Stimulated activated CD4-positive, alpha-beta T cell treated with anti-CD3 and anti-CD28 coated beads, Interleukin-4, amount 100 ng/mL, for 1 hour (primary cell): ENCODE results near the gene SNUPN.
"Not testable (repeated sequence)": the region's sequence is repeated elsewhere in the genome, so short reads cannot be mapped to it uniquely, and the experiment has no call there.

Source experiments
- DNase-seq: peaks from one replicate; pipeline ENCODE4 v3.0.0-alpha.2; 2020

Gene SNUPN

DNA sequence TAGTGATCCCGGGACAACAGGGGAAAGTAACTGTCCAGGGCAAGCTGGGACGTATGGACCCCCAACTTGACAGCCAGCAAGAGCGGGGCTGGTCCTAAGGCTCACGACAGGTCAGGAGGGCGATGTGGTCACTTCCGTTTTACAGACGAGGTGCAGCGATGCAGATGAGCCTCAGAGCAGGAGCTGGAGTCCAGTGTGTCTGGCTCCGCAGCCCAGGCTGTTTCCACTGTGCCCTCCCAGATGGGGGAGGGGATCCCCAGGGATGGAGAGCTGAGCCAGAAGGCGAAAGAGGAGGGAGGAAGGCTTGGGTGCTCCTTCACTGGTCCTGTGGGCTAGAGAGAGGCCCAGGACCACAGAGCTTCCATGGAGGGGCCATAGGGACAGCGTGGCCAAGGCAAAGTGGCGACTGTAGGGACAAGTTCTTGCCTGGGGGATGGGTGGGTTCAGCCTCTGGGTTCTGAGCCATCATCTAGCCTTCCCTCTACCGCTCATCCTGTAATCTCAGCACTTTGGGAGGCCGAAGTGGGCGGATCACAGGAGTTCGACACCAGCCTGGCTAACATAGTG is 27.9 kb upstream of the SNUPN start:
- DNase-seq, result no peak

DNA sequence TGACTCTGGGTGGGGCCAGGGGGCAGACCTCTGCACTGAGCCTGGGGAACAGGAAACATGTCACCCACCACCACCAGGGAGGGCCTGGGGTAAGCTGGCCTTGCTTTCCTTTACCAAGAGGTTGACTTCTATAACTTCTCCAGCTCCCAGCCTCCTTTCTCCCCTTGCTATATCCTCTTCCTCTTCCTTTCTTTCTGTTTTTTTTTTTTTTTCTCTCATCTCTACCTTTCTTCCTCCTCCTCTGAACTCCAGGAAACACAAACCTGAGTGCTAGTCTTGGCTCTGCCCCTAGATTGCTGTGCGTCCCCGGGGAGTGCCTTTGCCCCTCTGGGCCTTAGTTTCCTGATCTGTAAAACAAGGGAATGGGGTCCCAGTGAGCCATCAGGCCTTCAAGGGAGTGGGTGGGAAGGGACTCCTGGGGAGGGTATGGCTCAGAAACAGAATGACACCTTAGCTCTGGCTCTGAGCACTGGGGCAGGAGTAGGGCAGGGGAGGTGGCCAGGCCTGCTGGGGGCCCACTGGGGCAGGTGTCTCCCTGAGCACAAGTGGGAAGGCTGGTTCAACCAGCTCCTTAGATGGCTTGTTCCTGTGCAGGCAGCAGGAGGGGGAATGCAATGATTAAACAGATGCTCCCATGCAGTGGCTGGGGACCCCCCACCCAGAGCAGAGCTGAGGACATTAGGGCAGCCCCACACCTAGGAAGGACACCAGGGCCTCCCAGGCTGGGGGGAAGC is 26.5 kb upstream of the SNUPN start:
- DNase-seq, result no peak

DNA sequence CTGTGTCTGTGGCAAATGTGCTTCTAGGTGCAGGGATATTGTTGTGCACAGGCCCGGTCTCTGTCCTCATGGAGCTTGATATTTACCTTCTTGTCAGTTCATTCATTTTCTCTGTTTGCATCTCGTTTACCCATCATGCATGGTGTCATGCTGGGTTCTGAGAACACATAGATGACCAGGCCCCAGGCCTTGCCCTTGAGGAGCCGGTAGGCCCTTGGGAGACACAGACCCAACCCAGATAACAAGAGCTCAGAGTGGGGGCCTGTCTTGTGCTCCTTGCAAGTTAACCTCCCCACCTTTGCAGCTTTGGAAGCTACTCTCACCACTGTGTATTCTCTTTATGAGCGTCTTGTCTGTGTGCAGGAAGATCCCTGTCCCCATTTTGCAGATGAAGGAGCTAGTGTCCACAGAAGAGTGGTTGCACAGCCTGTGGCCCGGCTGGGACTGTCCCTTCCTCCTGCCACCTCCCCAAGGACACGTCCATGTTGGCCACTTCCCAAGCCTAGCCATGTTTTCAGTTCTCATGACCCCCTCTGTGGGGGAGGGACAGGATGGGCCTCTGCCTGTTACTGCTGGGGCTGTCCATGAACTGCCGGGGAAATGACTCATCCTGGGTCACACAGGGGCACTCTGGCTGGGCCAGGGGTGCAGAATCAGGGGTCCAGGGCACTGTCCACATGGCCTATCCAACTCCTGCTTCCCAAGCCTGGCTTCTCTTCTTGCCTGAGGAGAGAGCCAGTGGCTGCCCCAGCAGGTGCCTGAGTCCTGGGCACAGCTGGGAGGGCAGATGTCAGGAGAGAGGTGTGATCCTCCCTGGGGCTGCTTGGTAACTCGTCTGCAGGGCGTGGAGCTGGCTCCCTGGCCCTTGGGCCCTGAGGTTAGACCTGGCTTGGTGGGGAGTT is 25.6 kb upstream of the SNUPN start:
- DNase-seq, result no peak

DNA sequence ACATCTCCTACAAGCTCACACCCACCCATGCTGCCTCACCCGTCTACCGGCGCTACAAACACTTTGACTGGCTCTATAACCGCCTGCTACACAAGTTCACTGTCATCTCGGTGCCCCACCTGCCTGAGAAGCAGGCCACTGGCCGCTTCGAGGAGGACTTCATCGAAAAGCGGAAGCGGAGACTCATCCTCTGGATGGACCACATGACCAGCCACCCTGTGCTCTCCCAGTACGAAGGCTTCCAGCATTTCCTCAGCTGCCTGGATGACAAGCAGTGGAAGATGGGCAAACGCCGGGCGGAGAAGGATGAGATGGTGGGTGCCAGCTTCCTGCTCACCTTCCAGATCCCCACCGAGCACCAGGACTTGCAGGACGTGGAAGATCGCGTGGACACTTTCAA is 24.3 kb upstream of the SNUPN start:
- no peak for DNase-seq

DNA sequence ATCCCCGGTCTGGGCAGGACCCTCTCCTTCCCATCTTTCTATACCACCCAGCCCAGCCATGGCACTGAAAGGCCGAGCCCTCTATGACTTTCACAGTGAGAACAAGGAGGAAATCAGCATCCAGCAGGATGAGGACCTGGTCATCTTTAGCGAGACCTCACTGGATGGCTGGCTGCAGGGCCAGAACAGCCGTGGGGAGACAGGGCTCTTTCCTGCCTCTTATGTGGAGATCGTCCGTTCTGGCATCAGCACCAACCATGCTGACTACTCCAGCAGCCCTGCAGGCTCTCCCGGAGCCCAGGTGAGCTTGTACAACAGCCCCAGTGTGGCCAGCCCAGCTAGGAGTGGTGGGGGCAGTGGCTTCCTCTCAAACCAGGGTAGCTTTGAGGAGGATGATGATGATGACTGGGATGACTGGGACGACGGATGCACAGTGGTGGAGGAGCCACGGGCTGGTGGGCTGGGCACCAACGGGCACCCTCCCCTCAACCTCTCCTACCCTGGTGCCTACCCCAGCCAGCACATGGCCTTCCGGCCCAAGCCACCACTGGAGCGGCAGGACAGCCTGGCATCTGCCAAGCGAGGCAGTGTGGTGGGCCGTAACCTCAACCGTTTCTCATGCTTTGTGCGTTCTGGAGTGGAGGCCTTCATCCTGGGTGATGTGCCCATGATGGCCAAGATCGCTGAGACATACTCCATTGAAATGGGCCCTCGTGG is 23.7 kb upstream of the SNUPN start:
- DNase-seq, result no peak

DNA sequence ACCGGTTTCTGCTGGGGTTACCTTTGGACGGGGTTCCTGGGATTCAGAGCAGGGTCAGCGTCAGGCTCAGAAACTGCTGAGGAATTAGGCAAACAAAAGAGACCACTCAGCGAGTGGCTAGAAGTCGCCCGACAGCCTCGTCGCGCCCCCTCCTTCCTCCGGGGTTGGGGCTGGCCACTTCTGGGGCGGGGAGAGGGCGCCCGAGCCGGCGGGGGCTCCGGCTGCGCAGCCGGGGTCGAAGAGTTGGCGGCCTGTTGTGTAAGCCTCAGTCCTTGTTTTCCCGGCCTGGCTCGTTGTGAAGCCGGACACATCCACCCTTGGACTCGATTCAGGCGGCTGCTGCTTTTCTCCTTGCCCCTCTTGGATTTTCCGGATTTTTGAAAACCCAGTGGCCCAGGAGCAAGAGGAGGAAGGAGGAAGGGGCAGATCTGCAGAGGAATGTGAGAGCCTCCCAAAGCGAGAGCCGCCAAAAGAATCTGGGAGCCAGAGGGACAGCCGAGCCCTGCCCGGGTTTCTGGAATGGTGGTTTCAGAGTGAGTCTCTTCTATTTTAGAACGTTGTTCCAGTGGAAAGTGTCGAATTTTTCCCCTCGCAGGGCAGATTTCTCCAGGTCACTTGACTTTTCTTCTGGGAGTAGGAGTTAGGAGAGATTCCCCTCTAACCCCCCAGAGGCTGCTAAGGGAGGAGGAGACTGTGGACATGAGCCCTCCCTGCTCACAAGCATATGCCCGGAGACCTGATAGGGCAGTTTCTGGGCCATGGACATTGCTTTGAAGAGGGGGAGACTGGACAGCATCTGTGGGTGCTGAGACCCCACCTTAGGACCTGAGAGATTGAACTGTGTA is 22.9 kb upstream of the SNUPN start:
- DNase-seq, result no peak

DNA sequence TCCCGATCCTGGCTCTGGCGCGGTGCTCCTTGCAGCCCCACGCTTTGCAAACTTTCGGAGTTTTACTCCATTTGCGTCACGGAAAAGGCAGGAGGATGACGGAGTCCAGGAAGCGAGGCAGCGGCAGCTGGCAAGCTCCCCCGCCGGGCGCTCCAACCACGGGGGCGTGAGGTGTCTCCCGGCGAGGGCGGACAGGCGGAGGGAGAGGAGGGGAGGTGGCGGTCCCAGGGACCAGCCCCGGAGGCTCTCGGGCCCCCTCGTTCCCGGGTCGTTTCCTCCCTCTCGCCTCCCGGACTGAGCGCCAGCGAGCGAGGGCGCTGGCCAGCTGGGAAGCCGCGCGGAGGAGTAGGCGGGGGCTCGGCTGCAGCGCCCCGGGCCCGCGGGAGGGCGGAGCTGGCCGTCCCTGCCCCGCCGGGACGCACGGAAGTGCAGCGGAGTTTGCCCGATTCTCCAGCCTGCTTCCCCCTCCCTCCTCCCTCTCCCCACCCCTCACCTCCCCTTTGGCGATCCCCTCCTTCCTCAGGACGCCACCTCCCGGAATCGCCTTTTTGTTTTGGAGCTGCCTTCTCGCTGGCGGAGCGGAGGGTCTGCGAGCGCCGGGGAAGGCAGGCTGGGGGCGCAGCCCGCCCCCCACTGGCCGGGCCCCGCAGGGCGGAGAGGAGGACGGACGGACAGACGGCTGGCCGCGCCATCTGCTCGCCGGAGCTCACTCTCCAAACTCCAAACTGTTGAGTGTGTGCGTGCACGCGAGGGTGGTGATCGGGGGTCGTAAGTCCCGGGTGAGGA is 22.0 kb upstream of the SNUPN start, which contains the start of gene SNX33:
SNX33 (plus strand) TSS at position 543 of the 786 bp plus-strand sequence. CDS start 1,191 bp downstream, outside the sequence.
- peak; percentile 52 for DNase-seq

DNA sequence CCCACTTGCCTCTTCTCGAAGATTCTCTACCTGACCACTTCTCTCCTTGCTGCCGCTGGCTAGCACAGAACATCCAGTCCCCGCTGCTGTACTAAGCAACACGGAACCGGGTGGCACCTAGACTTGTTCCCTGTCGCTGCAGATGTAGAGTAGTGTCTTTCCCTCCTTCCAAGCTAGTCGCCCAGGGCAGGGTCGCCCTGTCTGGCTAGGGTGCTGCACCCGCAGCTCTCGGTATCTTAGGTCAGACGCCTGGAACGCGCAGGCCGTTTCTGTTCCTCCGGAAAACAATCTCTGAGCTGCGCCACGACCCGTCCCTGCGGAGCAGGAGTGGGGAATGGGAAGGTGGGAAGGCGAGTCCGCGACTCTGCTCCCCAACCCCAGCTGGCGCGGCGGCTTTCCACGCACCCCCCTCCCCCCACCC is 21.4 kb upstream of the SNUPN start:
- peak; percentile 15 for DNase-seq

DNA sequence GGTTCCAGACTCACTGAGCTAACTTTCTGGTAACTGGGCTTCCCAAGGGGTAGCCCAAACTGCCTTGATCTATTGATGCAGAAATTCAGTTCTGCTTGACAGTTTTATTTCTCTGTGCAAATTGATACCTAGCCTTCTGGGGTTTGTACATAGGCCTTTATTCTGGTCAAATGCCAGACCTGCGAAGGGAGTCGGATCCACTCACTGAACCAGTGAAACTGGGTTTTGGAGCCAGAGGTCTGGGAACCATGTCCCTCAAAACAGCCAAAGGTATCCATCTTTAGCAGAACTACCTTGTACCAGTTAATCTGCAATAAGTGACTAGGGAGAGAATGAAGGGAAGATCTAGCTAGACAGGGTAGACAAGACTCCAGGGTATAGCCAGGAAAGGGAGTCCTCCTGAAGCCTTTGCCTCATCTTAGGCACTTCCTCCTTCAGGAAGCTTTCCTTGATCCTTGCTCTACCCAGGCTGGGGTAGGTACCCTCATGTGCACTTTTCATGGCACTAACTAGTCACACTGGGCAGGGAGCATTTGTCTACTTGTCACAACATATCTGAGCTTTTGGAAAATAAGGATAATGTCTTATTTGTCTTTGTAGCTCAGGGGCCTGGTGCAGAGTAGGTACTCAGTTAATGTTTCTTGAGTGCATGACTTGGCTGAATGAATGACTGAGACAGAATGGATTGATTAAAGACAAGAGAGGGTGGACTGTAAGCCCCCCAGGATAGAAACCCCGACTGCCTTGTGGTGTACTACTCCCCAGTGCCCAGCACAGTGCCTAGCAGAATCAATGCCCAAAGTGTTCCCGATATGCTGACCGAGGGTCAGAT is 20.8 kb upstream of the SNUPN start:
- no peak for DNase-seq

DNA sequence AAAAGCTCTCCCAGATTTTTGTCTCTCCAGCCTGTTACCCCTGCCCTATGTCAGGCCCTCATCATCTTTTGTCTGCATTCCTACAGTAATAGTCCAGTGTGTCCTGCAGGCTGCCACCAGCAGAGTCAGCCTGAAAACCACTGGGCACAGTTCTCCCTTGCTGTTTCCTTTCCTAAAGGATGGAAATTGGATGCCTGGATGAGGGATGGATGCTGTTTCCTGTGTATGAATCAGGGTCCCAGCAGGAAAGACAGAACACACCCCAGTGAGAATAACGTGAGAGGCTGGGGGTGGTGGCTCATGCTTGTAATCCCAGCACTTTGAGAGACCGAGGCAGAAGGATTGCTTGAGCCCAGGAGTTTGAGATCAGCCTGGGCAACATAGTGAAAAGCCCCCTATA is 18.9 kb upstream of the SNUPN start:
- DNase-seq, result no peak

DNA sequence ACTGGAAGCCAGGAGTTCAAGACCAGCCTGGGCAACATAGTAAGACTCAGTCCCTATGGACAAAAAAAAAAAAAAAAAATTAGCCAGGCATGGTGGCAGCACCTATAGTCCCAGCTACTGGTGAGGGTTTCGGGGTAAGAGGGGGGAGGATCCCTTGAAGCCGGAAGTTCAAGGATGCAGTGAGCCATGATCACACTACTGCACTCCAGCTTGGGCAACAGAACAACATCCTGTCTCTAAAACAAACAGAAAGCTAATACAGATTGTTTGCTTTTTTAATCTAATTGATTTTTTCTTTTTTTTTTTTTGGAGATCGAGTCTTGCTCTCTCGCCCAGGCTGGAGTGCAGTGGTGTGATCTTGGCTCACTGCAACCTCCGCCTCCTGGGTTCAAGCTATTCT is 16.1 kb upstream of the SNUPN start:
- DNase-seq, result no peak

DNA sequence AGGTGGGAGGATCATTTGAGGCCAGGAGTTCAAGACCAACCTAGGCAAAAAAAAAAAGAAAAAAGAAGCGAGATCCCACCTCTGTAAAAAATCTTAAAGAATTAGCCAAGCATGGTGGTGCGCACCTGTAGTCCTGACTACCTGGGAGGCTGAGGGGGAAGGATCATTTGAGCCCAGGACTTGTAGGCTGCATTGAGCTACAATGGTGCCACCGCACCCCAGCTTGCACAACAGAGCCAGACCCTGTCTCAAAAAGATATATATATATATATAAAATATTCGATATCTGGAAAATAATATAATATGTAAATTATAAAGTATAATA is 15.6 kb upstream of the SNUPN start:
- no peak for DNase-seq

DNA sequence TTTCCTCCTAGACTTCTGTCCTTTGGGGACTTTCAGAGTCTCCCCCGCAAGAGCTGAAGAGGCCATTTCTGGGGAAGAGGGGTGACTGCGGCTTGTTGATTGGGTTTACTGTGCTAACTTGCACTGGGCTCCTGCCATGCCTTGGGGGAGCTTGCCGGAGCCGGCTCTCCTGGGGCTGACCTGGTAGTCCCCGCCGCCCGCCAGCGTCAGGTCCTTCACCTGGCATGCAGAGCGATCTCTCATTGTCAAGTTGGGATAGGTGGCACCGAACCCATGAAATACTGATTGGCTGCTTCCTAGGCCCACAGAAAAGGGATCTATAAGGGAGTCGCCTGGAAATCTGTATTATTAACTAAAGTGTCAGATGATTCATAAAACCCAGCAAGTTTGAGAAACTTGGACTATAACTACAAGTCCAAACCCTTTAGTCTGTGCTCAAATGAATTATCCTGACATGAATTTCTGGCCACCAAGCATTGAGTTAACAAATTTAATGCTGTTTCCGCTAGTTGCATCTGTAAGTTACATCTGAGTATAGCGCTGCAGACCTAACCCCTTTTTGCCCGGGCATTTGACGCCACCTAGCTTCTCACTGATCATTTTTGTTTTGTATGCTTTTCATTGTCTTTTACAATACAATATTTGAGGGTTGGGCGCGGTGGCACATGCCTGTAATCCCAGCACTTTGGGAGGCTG is 15.1 kb upstream of the SNUPN start:
- peak; percentile 45 for DNase-seq

DNA sequence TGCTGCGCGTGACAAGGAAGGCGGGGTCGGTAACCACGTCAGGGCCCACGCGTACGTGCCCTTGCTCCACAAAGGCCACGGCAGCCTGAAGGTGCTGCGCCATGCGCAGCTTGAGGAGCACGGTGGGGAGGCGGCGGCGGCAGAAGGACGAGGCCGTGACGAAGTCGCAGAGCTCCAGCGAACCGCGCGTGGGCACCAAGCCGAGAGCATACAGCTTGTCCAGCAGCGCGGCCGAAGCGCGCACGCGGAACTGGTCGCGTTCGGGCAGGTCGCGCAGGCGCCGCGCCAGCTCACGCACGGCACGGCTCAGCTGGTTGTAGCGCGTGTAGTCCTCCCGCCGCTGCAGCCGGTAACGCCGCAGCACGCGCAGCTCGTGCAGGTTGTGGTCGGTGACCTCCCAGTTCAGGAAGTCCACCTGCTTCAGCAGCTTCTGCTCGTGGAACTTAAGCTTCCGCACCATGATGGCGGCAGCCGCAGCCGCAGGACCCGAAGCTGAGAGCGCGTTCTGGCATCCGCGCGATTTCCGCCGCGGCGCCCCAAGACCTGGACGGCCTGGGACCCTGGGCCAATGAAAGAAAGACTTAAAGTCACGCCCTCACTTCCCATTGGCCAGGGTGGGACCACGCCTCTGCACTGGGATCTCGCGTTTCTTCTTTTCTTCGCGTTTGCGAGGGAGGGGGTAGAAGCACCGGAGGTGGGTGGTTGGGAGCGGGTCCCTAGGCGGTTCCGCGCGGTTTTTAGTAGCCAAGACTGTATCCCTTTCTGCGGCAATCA is 14.4 kb upstream of the SNUPN start, which contains the start of gene IMP3:
IMP3 (minus strand) TSS at position 516 of the 774 bp plus-strand sequence; CDS start at position 460, 56 bp downstream.
- DNase-seq, result peak; percentile 88

DNA sequence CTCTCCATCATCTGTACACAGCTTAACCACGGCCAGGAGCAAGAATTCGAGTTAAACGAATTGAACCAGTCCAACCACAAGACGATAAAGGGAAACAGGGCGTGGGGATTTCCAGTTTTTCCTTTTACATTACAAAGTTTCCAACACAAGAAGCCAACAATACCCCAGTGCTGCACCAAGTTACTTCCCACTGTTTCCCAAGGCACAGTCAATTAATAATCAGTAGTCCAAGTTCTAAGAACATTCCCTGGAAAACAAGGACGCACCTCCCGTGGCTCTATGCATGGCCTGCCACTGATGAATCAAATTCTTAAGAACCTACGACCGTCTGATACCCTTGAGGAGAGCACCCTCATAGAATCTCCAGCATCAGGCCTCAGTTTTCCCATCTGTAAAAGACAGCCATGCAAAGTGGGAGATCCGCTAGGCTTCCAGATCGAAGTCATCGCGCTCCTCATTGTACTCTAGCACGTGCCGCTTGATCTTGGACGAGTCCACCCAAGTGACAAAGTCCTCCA is 13.7 kb upstream of the SNUPN start:
- no peak for DNase-seq

DNA sequence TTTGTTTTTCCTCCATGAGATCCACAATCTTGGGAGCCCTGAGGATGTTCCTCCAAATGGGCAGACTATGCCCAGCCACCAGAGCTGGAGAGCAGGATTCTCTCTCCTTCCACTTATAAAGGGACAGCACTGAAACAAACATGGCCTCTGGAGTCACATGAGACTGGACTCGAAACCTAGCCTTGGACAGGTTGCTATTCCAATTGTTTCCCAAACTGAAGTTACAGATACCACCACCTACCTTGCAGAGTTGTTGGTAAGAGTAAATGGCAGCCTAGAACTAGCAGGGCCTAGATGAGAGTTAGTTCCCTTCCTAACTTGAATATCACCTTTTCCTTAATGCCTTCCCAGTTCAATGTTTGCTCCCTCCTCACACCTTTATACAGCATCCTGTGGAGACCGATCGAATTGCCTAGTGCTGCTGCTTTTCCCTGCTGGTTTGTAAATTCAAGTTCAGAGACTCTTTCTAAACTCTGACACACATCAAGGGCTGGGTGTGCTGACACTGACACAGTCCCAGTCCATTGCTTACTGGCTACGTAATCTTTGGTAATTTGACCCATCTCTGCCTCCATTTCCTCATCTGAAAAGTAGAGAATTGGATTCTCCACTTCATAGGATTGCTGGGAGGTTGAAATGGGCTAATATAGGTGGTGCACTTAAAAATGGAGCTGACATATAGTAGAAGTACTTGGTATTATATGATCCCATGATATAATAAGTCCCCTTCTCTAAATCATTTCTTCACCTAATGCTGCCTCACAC is 11.9 kb upstream of the SNUPN start:
- DNase-seq, result no peak

DNA sequence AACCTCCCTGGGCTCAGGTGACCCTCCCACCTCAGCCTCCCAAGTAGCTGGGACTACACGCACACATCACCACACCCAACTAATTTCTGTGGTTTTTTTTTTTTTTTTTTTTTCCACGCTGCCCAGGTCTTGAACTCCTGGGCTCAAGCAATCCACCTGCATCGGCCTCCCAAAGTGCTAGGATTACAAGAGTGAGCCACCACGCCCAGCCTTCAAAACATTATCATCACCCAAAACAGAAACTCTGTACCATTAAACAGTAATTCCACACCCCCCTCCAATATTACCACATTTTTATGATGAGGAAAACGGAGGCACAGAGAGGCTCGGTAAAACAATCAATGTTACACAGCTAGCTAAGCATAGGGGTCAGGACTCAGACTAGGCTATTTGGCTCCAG is 10.5 kb upstream of the SNUPN start:
- DNase-seq, result no peak

DNA sequence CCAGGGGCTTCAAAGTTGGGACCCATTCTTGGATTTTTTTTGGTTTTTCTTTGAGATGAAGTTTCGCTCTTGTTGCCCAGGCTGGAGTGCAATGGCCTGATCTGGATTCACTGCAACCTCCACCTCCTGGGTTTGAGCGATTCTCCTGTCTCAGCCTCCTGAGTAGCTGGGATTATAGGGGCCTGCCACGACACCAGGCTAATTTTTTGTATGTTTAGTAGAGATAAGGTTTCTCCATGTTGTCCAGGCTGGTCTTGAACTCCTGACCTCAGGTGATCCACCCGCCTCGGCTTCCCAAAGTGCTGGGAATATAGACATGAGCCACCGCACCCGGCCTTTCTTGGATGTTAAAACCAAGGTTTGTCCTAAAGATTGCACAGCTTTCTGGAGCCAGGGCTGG is 8.4 kb upstream of the SNUPN start:
- DNase-seq, result not testable (repeated sequence)
